ENCODE results near the gene RIPOR3.
"Not testable (repeated sequence)": the region's sequence is repeated elsewhere in the genome, so short reads cannot be mapped to it uniquely, and the experiment has no call there.

The RIPOR3 gene

DNA sequence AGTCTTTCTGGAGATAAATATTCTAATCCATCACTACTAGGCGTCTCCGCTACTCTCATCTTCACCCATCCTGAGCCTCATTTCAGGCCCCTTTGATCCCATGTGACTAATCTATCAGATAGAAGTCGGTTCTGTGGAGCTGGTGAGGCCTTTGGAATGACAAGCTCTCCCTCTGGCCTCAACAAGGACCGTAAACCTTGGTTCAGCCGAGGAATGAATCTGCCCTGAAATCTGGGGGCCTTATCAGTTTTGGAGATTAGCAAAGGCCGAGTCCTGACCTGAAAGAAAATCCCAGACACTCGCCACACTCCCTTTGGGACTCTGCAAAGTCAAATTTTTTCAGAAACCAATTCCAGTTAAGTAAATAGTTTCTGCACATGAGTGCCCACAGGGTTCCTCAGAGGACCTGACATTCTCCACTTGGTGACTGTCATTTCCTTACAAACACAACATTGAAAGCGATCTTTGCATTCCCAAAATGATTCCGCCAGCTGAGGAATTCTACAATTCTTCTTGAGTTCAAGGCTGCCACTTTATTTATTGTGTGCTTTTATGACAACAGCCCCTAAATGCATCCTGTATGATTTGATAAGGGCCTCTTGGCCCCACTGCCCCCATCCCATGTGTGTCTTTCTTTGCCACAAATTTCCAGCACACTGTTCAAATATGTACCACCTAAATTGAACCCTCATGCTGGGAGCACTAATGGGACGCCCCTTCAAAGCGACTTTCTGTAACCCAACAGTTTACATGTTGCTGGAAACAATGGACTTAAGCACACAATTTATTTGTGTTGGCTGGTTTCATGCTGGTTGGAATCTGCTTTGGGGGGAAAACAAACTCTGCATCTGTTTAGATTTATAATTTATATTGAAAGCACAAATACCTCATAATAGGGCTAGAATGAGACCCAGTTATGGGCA is 10.0 kb upstream of the RIPOR3 start:
- no peak for DNase-seq

DNA sequence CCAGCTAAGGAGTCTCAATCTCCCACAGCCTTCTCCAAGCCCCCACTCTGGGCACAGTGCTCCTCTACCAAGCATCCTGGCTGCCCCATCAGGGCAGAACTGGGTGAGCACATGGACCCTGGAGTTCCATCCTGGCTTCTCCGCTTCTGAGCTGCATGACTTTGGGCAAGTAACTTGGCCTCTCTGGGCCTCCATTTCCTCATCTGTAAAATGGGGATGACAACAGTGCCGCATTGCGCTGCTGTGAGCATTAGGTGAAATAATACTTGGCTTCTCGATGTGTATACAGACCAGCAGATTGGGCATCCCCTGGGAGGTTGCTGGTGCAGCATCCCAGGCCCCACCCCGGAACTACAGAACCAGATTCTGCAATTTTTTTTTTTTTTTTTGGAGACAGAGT is 8.3 kb upstream of the RIPOR3 start:
- no peak for DNase-seq

DNA sequence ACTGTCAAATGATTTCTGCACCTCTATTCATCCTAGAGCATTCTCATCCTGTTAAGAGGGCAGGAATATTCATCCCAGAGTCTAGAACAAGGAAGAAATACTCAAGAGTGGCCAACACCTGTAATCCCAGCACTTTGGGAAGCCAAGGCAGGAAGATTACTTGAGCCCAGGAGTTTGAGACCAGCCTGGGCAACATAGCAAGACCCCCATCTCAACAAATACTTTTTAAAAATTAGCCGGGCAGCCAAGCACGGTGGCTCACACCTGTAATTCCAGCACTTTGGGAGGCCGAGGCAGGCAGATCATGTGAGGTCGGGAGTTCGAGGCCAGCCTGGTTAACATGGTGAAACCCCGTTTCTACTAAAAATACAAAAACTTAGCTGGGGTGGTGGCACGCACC is 6.9 kb upstream of the RIPOR3 start:
- not testable (repeated sequence) for DNase-seq

DNA sequence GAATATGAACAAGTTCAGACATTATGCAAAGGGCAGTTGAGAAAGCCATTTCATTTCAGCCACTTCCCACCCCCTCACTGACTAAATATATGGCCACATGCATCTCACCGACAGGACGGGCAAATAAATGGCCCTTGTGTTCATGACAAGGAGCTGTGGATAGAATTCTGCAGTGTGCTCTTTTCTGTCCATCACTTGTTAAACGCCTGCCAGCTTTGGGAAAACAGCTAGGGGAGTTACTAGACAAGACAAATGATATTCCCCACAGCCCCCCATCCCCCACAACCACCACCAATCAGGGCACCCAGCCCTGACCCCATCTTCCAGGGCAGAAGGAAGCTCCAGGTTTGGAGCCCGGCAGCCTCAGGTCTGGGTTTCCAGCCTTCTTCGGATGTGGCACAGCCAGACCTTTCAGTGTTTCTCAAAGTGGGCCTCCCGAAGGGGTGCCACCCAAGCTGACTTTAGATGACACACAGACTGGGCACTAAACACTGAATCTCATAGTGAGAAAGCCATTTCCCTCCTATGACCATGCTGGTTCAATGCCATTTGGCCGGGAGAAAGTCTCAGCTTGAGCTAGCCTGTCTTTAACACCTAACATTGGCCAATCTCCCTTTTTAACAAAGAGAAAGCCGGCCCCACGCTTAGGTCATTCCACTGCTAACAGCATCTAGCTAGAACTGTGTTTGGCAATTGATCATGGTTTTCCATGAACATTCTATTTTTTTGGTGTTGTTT is 4.0 kb upstream of the RIPOR3 start:
- DNase-seq = no peak

DNA sequence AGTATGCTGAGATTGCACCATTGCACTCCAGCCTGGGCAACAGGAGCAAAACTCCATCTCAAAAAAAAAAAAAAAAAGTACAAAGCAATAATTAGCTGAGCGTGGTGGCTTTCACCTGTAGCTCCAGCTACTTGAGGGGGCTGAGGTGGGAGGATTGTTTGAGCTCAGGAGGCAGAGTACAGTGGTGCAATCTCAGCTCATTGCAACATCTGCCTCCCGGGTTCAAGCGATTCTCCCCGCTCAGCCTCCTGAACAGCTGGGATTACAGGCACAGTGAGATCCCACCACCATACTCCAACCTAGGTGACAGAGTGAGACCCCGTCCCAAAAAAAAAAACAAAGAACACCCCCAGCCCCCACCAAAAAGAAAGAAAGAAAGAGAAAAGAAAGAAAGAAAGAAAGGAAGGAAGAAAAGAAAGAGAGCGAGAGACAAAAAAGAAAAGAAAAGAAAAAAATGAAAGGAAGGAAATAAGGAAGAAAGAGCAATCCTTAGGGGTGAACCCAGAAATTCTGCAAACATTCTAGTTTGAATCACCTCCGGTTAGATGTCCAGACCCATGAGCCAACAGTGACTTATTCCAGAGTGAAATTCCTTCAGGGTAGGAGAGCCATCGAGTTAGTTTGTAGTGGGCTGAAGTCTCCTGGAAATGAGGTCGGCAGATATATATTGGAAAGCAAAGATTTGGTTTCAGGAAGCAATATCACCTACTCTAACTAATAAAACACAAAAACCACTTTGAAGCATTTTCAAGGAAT is 3.2 kb upstream of the RIPOR3 start:
- DNase-seq = no peak

DNA sequence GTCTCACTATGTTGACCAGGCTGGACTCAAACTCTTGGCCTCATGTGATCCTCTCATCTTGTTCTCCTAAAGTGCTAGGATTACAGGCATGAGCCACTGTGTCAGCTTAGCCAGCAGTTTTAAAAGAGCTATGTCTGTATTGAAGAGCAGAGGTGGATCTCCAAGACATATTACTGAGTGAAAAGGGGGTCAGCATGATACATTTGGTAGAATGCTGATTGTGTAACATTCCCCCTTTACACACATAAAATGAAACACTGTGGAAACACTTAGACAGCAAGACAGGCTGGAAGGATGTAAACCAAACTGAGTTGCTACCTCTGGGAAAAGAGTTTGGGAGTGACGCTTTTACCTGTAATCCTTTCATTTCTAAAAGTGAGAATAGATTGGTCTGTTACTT is 1.7 kb upstream of the RIPOR3 start:
- DNase-seq = no peak

DNA sequence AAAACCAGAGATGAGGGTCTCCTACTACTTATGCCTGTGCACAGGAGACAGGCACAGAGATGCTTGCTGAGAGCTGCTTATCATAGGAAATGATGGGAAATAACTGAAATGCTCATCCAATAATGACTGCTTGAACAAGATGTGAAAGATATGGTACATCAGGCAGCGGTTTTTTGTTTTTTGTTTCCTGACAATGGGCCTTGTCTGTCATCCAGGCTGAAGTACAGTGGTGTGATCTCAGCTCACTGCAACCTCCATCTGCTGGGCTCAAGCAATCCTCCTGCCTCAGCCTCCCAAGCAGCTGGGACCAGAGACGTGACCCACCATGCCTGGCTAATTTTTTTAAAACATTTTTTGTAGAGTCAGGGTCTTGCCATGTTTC is 1.2 kb upstream of the RIPOR3 start:
- DNase-seq = no peak

DNA sequence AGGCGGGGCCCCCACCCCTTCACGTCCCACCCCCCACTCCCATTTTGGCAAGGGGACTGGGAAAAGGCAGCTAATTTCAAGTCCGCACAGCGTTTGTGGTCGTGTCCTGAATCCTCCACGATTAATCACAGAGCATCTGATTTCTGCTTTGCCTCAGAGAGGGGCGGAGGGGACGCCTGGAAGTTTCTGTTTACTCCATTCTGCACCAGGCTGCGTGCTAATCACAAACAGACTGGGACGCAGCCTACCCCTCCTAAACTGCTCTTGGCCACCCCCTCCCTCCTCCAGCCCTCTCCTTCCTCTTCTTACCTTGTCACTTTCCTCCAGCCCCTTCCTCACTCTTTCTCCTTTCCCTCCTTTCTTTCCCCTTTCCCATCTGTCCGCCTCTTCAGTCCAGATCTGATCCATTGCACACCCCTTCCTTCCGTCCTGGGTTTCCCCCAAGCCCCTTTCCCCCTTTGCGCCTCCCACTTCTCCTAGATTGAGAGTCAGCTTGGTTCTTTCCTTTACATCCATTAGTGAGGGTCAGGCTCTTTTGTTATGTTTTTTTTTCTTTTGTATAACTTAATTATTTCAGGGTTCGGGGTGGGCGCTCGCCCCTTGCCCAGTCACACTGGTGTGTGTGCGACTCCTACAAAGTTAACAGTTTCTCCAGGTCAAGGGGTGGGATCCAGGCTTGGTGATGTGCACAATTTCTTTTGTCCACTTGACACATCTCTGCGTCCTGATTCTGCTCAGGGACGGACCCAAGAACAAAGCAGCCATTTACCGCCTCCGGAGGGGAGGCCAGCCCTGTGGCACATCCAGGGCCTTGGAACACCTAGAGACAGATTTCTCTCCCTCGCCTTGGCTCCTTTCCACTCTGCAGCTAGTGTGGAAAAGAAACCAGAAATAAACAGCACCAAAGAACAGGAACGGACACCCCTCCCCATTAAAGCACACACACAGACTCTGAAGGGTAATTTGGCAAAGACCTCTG is 520 bp upstream of the RIPOR3 start:
- no peak for DNase-seq

DNA sequence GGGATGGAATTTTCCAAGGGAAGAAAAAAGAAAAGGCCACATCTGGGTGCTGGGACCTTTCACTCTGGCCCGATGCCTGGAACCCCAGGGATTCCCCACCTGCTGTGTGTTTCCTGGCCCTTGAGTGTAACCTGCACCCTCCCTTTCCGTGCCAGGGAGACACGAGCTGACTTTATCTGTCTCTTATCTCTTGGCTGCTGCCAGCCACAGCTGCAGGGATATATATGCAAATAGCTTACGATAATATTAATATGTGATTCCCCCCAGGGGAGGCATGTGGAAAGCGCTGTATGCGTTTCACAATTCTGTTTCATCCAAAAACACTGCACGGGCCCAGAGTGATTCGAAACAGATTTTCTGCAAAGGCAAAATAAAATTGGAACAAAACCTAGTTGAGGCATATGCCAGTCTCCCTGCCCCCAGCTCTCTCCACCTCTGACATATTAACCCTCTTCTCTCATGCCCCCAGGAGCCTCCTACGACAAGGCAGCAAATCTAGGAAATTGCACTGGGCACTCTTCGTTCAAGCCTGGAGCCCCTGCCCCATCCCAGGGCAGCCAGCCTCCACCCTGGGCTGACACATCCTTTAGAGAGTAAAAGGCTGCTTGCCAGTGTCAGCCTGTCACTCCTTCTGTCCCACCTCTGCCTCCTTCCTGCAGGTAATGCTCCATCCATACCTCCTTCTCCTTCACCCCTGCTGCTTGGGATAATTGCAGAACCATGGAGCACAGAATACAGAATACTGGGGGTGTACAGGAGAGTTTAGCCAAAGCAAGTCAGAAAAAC is 1.3 kb downstream of the RIPOR3 start:
- DNase-seq = peak; percentile 39

DNA sequence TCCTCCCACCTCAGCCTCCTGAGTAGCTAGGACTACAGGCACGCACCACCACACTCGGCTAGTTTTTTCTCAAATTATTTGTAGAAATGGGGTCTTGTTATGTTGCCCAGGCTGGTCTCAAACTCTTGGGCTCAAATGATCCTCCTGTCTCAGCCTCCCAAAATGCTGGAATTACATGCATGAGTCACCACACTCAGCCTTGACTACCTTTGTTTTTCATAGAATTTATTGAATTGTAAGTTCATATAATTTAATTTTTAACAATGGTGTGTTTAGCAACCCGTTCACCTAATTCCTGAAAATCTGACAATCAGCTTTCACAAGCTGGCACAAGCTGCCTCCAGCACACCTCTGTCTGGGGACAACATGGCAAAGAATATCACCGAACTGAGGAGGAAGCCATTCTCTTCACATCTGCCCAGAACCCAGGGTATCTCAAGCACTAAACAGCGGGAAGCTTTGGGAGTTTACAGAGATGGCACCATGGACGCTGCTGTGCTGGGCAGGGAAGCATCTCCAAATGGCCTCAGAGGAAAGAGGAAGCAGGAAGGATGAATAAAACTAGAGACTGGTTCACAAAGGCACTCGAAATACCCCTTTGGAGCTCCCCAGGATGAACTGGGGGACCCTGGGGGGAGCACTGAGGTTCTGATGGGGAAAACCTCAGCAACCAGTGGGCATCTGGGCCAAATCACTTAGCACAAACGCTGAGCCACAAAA is 2.9 kb downstream of the RIPOR3 start:
- DNase-seq = no peak

DNA sequence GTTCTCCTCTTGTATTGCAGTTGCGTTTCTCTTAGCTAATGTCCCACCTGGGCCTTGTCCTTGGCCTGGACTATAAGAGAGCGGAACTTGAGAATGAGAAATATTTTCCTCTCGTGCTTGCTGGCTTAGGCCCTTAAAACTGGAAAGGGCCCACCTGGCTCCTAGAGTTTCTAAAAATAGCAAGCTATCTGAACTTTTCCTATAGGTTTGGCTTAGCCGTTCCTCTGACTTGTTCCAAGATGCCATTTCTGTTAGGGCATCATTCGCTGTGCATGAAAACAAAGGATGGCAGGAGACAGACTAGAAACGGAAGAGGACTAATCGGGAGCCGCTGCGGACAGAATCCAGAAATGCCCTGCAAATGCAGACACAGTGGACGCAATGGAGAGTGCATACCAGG is 4.5 kb downstream of the RIPOR3 start:
- DNase-seq = no peak

DNA sequence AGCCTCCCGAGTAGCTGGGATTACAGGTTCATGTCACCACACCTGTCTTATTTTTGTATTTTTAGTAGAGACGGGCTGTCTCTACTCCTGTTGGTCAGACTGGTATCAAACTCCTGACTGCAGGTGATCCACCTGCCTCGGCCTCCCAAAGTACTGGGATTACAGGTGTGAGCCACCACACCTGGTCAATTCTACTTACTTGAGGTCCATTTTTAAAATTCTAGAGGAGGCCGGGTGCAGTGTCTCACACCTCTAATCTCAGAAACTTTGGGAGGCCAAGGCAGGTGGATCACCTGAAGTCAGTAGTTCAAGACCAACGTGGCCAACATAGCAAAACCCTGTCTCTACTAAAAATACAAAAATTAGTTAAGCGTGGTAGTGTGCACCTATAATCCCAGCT is 7.8 kb downstream of the RIPOR3 start:
- no peak for DNase-seq

DNA sequence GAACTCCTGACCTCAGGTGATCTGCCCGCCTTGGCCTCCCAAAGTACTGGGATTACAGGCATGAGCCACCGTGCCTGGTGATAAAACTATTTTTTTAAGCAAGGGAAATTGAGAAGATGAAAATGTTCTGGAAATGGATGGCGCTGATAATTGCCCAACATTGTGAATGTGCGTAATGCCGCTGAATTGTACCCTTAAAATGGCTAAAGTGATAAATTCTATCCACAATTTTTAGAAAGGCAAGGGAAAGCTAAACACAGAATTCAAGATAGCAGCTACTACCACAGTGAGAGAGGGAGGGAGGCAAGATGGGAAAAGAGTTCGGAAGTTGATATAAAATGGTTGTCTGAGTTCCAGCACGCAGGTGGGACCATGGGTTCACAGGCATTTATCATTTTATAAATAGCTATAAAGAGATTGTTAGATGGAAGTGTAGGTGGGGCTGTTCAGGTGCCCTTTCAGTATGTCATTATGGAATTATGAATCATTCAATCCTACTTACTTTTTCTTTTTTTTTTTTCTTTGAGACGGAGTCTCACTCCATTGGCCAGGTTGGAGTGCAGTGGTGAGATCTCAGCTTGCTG is 8.3 kb downstream of the RIPOR3 start:
- DNase-seq = no peak

DNA sequence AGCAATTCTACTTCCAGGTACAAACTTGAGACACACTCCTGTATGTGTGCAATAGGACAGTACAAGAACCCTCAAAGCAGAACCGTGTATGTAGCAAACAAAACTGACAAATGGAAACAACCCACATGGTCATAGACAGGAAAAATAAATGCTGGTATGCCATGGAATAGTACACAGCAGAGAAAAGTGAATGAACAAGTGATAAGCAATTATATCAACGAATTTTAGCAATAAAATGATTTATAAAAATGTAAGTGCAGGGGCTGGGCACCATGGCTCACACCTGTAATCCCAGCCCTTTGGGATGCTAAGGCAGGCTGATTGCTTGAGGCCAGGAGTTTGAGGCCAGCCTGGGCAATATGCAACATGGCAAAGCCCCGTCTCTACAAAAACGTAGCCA is 9.3 kb downstream of the RIPOR3 start:
- DNase-seq = no peak

DNA sequence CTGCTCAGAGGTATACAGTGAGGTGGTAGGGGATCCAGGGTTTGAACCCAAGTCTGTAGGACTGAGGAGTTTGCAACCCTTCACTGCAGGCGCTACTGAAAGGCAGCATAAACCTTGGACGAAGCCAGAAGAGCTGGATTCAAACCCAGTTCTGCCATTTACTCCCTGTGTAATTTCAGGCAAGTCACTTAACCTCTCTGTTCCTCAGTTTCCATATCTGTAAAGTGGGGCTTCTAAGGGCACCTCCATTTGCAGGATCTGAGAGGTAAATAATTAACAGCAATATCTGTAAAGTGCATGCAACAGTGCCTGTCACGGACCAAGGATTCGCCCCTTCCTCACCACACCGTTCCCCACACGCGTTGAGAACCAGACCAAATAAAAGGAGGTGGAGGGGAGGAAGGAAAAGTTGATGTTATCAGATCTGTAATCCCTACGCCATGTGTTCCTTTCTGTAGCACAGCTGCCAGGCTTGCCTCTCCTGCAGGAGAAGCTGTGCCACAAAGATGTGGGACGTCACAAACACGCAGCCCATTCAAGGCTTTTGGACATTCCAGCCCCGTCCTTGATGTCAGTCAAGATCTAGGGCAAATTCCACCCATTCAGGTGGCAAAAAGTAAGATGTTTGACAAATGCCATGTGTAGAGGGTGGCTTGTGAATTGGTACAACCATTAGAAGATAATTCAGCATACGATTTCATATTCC is 9.8 kb downstream of the RIPOR3 start:
- no peak for DNase-seq

DNA sequence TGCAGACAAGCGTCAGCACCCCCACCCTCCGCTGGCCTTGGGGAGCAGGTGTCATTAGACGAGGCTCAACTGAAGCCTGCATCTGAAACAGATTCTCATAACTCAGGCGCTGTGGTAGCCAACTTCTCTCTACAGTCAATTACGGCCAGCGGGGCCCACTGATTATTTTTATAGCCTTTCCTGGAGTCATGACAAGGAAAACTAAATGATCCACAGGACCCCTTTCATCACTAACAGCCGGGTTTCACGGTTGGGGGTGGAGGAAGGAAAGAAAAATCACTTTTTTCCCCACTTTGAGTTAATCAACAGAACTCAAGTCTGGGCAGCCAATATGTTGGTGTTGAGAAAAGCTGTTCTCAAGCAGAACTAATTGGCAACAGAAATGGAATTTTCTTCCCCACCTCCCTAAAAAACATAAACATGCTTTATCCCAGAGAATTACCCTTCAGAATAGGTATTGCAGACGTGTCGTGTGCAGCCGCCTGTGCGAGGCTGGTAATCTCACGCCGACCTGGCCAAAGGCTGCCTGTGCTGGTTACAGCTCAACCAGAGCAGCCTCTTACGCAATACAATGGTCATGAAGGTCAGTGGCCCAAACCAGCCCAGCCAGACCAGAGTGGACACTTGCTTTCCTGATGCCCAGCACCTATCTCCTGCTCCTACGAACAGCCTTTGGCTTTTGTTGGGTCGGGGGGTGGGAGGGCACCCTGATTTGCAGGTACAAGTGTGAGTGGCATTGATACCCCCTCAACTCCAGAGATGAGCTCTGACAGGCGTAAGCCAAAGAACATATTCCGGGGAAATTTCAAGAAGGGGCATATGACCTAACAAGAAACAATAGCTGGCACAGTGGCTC is 11.0 kb downstream of the RIPOR3 start:
- no peak for DNase-seq

DNA sequence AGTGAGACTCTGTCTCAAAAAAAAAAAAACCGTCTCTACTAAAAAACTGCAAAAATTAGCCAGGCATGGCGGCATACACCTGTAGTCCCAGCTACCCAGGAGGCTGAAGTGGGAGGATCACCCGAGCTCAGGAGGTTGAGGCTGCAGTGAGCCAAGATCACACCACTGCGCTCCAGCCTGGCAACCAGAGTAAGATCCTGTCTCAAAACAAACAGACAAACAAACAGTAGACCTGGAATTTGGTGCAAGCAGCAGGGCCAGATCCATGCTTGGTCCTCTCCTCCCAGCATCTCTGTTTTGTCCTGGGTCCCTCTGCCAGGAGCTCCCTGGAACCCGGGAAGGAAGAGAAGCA is 11.6 kb downstream of the RIPOR3 start:
- no peak for DNase-seq

DNA sequence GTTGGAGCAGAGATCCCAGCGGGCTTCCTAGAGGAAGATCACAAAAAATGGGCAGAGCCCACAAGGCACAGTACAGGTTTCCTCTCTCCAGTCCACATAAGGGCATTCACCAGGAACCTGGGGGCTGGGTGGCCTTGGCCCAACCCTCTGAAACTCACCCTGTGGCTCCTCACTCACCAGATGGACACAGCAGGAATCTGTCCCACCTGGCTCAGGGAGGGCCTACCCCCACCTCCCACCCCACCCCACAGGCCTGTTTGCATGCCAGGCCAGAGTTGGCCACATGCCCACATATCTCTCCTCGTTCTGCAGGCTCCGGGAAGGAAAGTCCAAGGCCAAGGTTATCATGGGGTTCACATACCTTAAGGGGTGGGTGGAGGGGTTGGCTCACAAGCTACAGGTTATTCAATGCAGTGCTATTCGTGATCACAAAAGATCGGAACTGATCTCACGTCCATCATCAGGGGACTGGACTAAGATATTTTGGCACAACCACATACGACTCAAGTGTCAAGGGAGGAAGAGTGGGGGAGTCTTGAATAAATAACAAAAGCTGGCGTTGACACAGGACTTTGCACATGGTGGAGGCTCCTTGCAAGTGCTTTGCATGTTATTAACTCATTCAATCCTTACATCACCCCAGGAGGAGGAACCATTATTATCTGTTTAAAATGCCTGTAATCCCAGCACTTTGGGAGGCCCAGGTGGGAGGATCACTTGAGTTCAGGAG is 13.0 kb downstream of the RIPOR3 start:
- DNase-seq = no peak
